Measurements from ENCODE around the gene SCYGR5. TPM values are rescaled to one million over a fixed set of nuclear protein-coding genes. Genes with fewer than 3 reads are reported as not detected.
"Not testable (repeated sequence)": the region's sequence is repeated elsewhere in the genome, so short reads cannot be mapped to it uniquely, and the experiment has no call there.

SCYGR5 gene
- not detected for total RNA-seq
- long read RNA-seq, donor 1 = 0 reads
- long read RNA-seq, donor 2 = 0 reads

GRCh38 chr2:227666631-227667170, at the start of gene SCYGR5:
TSS of gene SCYGR5 (plus strand) at chr2:227666804. CDS start at chr2:227666804, 0 bp downstream.
- H3K4me1 ChIP-seq (ENCODE audit: low read depth); ATAC-seq; DNase-seq; H3K9me3 ChIP-seq; H3K4me3 ChIP-seq; H3K36me3 ChIP-seq (ENCODE audit: low read depth): not testable (repeated sequence)
- intact Hi-C loops (cut with DNase I, micrococcal nuclease) = loop anchor here in 1 of 2 donors (10.0 kb wide), 1 partner anchor 218 kb away; no protein-coding TSS in a partner anchor

GRCh38 chr2:227617316-227618230, 49.0 kb upstream of the SCYGR5 start, which contains the start of gene SCYGR4:
TSS of gene SCYGR4 (plus strand) at chr2:227617498. CDS start at chr2:227617498, 0 bp downstream.
- Histone ChIP-seq H3K9me3 (no peaks in the 10 kb centered on the region), H3K4me3 (no peak within 1 kb of the TSS), H3K36me3 (ENCODE audit: low read depth) (no peaks in the 10 kb centered on the region), H3K4me1 (ENCODE audit: low read depth) (no peaks in the 10 kb centered on the region)
- TF ChIP-seq CTCF (IDR thresholded peaks at IDR 0.05) = no peak
- intact Hi-C loops (cut with DNase I, micrococcal nuclease) = no loop called here
- DNase-seq (no peak), ATAC-seq (peak; percentile 27)

GRCh38 chr2:227623226-227623625, 43.4 kb upstream of the SCYGR5 start:
- intact Hi-C loops (cut with DNase I, micrococcal nuclease) = no loop called here
- ATAC-seq = peak; percentile 47

GRCh38 chr2:227625420-227625819, 41.2 kb upstream of the SCYGR5 start:
- no peaks in the 10 kb centered on the region for H3K36me3 ChIP-seq (ENCODE audit: low read depth)
- DNase-seq (no peak), ATAC-seq (no peak)
- TF ChIP-seq CTCF (IDR thresholded peaks at IDR 0.05) = no peak
- no peak overlapping the region for H3K4me3 ChIP-seq
- H3K9me3 ChIP-seq = no peaks in the 10 kb centered on the region
- no peaks in the 10 kb centered on the region for H3K4me1 ChIP-seq (ENCODE audit: low read depth)
- intact Hi-C loops (cut with DNase I, micrococcal nuclease) = no loop called here

More at GRCh38 chr2:227623226-227623625, 43.4 kb upstream of the SCYGR5 start:
- Histone ChIP-seq H3K9me3 (no peaks in the 10 kb centered on the region), H3K36me3 (ENCODE audit: low read depth) (no peaks in the 10 kb centered on the region), H3K4me3 (no peak overlapping the region), H3K4me1 (ENCODE audit: low read depth) (no peaks in the 10 kb centered on the region)
- DNase-seq = no peak
- no peak for TF ChIP-seq CTCF (IDR thresholded peaks at IDR 0.05)

GRCh38 chr2:227626580-227627151, 39.9 kb upstream of the SCYGR5 start:
- TF ChIP-seq CTCF (IDR thresholded peaks at IDR 0.05) = no peak
- no peak for DNase-seq
- Histone ChIP-seq H3K4me3 (no peak overlapping the region), H3K9me3 (no peaks in the 10 kb centered on the region), H3K36me3 (ENCODE audit: low read depth) (no peaks in the 10 kb centered on the region), H3K4me1 (ENCODE audit: low read depth) (no peaks in the 10 kb centered on the region)
- intact Hi-C loops (cut with DNase I, micrococcal nuclease) = no loop called here
- no peak for ATAC-seq

GRCh38 chr2:227627769-227628168, 38.8 kb upstream of the SCYGR5 start:
- H3K36me3 ChIP-seq (ENCODE audit: low read depth) = no peaks in the 10 kb centered on the region
- H3K4me3 ChIP-seq = no peak overlapping the region
- H3K4me1 ChIP-seq (ENCODE audit: low read depth) = no peaks in the 10 kb centered on the region
- intact Hi-C loops (cut with DNase I, micrococcal nuclease) = no loop called here
- DNase-seq (no peak), ATAC-seq (no peak)
- TF ChIP-seq CTCF (IDR thresholded peaks at IDR 0.05) = no peak
- no peaks in the 10 kb centered on the region for H3K9me3 ChIP-seq

Measured in mucosa of descending colon (tissue), 3 donors.